Thymus (tissue), 11 donors: ENCODE data around the gene CCP110. TPM values are rescaled to one million over a fixed set of nuclear protein-coding genes. Genes with fewer than 3 reads are reported as not detected.

Experiments used
- DNase-seq, 9 donors: peaks; one replicate each; pipeline ENCODE4 v3.0.0-alpha.2; 2013; ENCODE audit warnings: low spot score in 9 of 9, low read depth in 6 of 9, missing footprints in 1 of 9
- H3K27ac ChIP-seq, 2 donors: one replicate each; pipeline ENCODE4 v1.5.1; 2013; ENCODE audit warnings: control low read depth in 1 of 2, low read depth in 1 of 2, low read length in 1 of 2, mild to moderate bottlenecking in 1 of 2, moderate library complexity in 1 of 2
- H3K27me3 ChIP-seq, 2 donors: one replicate each; pipeline ENCODE4 v1.5.1; 2013; ENCODE audit warnings: low read length in 1 of 2; ENCODE audit not compliant: control insufficient read depth in 2 of 2, insufficient read depth in 1 of 2
- H3K36me3 ChIP-seq, 2 donors: one replicate each; pipeline ENCODE4 v1.5.1; 2013; ENCODE audit warnings: low read length in 1 of 2, mild to moderate bottlenecking in 1 of 2, moderate library complexity in 1 of 2; ENCODE audit not compliant: control insufficient read depth in 2 of 2, insufficient read depth in 2 of 2
- H3K4me1 ChIP-seq, 2 donors: one replicate each; pipeline ENCODE4 v1.5.1; 2013; ENCODE audit warnings: low read length in 2 of 2; ENCODE audit not compliant: control insufficient read depth in 2 of 2, insufficient read depth in 2 of 2
- H3K4me3 ChIP-seq, 2 donors: one replicate each; pipeline ENCODE4 v1.5.1; 2013; ENCODE audit warnings: low read length in 2 of 2, control low read depth in 1 of 2, mild to moderate bottlenecking in 1 of 2
- H3K9me3 ChIP-seq, 2 donors: one replicate each; pipeline ENCODE4 v1.5.1; 2013; ENCODE audit warnings: low read length in 1 of 2, mild to moderate bottlenecking in 1 of 2; ENCODE audit not compliant: control insufficient read depth in 2 of 2, insufficient read depth in 1 of 2
- WGBS: extraction: QIAGEN DNeasy Blood & Tissue Kit; methylation state at CpG from one replicate; pipeline ENCODE4 v1.1.7; 2013; 5-methylcytosine and 5-hydroxymethylcytosine counted together
- polyA plus RNA-seq: library from polyadenylated mRNA; stranded (reverse); fragments of 200-250 nt; gene quantifications from one replicate; pipeline ENCODE4 v1.2.3, GENCODE V29; 2013
- total RNA-seq: library from RNA; stranded (reverse); fragments of 120-200 nt; gene quantifications from one replicate; pipeline ENCODE4 v1.2.4, GENCODE V29; 2013
- donor health status: healthy.

The CCP110 gene
- total and polyA plus RNA-seq, 2 donors = 8.6 to 12.9 TPM

DNA sequence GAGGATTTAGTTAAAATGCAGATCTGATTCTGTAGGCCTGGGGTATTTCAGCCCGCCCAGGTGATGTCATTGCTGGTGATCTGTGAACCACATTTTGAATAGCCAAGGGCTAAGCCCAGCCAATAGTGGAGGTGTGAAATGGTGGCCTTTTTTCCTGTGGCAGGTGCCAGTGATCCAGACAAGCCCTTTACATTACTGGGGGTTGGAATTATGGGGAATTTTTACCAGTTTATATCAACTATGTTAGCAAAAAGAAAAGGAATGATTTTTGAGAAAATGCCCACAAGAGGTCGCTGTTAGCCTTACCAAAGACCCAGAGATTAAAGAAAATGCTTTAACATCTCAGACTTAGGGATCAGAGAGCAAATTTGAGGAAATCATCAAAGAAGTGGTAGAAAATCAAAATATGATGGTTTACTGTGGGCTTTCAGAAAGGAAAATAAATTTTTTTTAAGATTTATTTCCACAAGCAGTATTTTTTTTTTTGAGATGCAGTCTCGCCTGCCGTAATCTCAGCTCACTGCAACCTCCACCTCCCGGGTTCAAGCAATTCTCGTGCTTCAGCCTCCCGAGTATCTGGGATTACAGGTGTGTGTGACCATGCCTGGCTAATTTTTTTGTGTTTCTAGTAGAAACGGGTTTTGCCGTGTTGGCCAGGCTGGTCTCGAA lies 35.6 kb downstream of the CCP110 start:
- Histone ChIP-seq H3K27me3 (no peaks in the 10 kb centered on the region), H3K4me3 (no peak overlapping the region), H3K9me3 (peaks cover 0 to 1% of the 10 kb centered on the region in 2 donors), H3K4me1 (peaks cover 2 to 9% of the 10 kb centered on the region in 2 donors), H3K36me3 (no peaks in the 10 kb centered on the region), H3K27ac (no peak overlapping the region)
- whole genome bisulfite sequencing = 88% methylated on average over 10 of the region's 10 CpGs
- DNase-seq = peak in 7 of 9 donors; percentile 23 to 70 (median 47)

DNA sequence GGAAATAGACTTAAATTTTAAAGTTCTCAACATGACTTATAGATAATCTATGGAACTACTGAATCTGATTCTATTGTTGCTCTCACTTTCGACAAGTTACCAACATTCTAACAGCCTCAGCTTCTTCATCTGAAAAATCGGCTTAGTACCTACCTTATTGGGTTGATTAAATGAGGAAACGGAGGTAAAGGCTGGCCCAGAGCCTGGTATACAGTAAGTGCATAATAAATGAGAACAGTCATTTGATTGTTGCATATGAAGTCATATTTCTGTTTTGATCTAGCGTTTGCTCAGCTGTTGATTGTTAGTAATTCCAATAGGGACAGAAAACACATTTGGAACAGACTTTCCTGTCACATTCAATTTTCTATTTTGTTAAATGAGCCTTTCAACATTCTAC lies 36.3 kb downstream of the CCP110 start:
- no peak overlapping the region for H3K4me3 ChIP-seq
- peaks cover 0 to 5% of the 10 kb centered on the region in 2 donors for H3K4me1 ChIP-seq
- H3K9me3 ChIP-seq = peaks cover 0 to 1% of the 10 kb centered on the region in 2 donors
- H3K36me3 ChIP-seq = peaks cover 0 to 3% of the 10 kb centered on the region in 2 donors
- no peaks in the 10 kb centered on the region for H3K27me3 ChIP-seq
- WGBS = 98% methylated on average over 4 of the region's 4 CpGs
- H3K27ac ChIP-seq = no peak overlapping the region
- no peak for DNase-seq

DNA sequence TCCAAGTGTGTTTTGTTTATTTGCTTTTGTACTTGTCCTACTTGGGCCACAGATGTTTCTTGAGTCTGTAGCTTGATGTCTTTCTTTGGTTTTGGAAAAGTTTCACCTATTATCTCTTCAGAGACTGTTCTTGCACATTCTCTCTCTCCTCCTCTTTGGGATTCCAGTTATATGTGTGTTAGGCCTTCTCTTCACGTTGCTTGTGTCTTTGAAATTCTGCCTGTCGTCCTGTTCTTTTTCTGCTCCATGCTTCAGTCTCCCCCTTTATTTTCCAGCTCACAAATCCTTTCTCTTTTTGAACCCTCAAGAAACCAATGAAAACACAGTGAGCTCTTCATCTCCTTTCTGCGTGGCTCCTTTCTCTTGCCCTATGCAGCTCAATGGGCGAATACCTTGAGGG lies 39.6 kb downstream of the CCP110 start:
- over 99% methylated on average over 4 of the region's 4 CpGs for WGBS
- Histone ChIP-seq H3K36me3 (peaks cover 8 to 24% of the 10 kb centered on the region in 2 donors), H3K9me3 (peaks cover 0 to 1% of the 10 kb centered on the region in 2 donors), H3K27ac (no peak overlapping the region), H3K27me3 (no peaks in the 10 kb centered on the region), H3K4me1 (no peaks in the 10 kb centered on the region), H3K4me3 (no peak overlapping the region)
- DNase-seq = no peak

DNA sequence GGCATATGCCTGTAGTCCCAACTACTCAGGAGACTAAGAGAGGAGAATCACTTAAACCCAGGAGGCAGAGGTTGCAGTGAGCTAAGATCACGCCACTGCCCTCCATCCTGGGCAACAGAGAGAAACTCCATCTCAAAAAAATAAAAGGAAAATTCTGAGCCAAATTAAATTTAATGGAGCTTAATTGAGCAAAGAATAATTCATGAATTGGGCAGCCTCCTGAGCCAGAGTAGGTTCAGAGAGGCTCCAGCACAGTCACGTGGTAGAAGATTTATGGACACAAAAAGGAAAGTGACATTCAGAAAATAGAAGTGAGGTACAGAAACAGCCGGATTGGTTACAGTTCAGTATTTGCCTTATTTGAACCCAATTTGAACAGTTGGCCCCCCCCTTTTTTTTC lies 42.6 kb downstream of the CCP110 start:
- WGBS = 98% methylated on average over 3 of the region's 3 CpGs

DNA sequence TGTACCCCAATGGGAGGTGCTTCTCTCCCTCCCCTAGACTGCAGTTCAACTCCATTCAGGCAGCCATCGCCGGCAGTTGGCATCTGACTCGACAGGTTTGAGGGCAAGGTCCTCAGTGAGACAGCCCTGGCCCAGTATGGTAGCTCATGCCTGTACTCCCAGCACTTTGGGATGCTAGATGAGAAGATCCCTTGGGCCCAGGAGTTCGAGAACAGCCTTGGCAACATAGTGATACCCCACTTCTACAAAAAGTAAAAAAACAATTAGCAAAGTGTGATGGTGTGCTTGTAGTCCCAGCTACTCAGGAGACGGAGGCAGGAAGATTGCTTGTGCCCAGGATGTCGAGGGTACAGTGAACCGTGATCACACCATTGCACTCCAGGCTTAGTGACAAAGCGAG lies 43.8 kb downstream of the CCP110 start:
- no peak overlapping the region for H3K27ac ChIP-seq
- H3K4me3 ChIP-seq = no peak overlapping the region
- H3K9me3 ChIP-seq = peaks cover 0 to 1% of the 10 kb centered on the region in 2 donors
- peaks cover 20 to 37% of the 10 kb centered on the region in 2 donors for H3K36me3 ChIP-seq
- no peaks in the 10 kb centered on the region for H3K4me1 ChIP-seq
- WGBS = 98% methylated on average over 8 of the region's 8 CpGs
- DNase-seq = no peak
- H3K27me3 ChIP-seq = no peaks in the 10 kb centered on the region

More for the DNA sequence above, 42.6 kb downstream of the CCP110 start:
- H3K36me3 ChIP-seq = peaks cover 18 to 37% of the 10 kb centered on the region in 2 donors
- H3K27me3 ChIP-seq = no peaks in the 10 kb centered on the region
- H3K4me1 ChIP-seq = no peaks in the 10 kb centered on the region
- H3K27ac ChIP-seq = no peak overlapping the region
- no peak overlapping the region for H3K4me3 ChIP-seq
- peaks cover 0 to 1% of the 10 kb centered on the region in 2 donors for H3K9me3 ChIP-seq
- DNase-seq = no peak

- 97% methylated on average over 9 of the region's 9 CpGs for WGBS
Observed at GRCh38 chr16:19573997-19574396, 50.3 kb downstream of the CCP110 start.

GRCh38 chr16:19574615-19575014 lies 50.9 kb downstream of the CCP110 start:
- no peak overlapping the region for H3K27ac ChIP-seq
- no peaks in the 10 kb centered on the region for H3K4me1 ChIP-seq
- no peaks in the 10 kb centered on the region for H3K27me3 ChIP-seq
- 97% methylated on average over 2 of the region's 2 CpGs for WGBS
- DNase-seq = no peak
- H3K9me3 ChIP-seq = no peaks in the 10 kb centered on the region
- no peak overlapping the region for H3K4me3 ChIP-seq
- peaks cover 21 to 29% of the 10 kb centered on the region in 2 donors for H3K36me3 ChIP-seq

More at GRCh38 chr16:19573997-19574396, 50.3 kb downstream of the CCP110 start:
- H3K27ac ChIP-seq = no peak overlapping the region
- H3K27me3 ChIP-seq = no peaks in the 10 kb centered on the region
- H3K4me3 ChIP-seq = no peak overlapping the region
- H3K36me3 ChIP-seq = peaks cover 24 to 32% of the 10 kb centered on the region in 2 donors
- H3K4me1 ChIP-seq = no peaks in the 10 kb centered on the region
- no peaks in the 10 kb centered on the region for H3K9me3 ChIP-seq
- DNase-seq = no peak

- Histone ChIP-seq H3K27ac (no peak overlapping the region), H3K4me3 (no peak overlapping the region), H3K4me1 (no peaks in the 10 kb centered on the region), H3K9me3 (no peaks in the 10 kb centered on the region), H3K27me3 (no peaks in the 10 kb centered on the region), H3K36me3 (peaks cover 35 to 46% of the 10 kb centered on the region in 2 donors)
- WGBS = 95% methylated on average over 10 of the region's 10 CpGs
- no peak for DNase-seq
Observed at GRCh38 chr16:19578378-19578971, 54.7 kb downstream of the CCP110 start.

GRCh38 chr16:19582050-19582831 lies 58.5 kb downstream of the CCP110 start:
- Histone ChIP-seq H3K4me3 (no peak overlapping the region), H3K4me1 (no peaks in the 10 kb centered on the region), H3K27ac (no peak overlapping the region), H3K27me3 (no peaks in the 10 kb centered on the region), H3K9me3 (no peaks in the 10 kb centered on the region), H3K36me3 (peaks cover 30 to 32% of the 10 kb centered on the region in 2 donors)
- DNase-seq = no peak
- WGBS = 94% methylated on average over 10 of the region's 10 CpGs
